ENCODE data around the gene FEN1. TPM values are rescaled to one million over a fixed set of nuclear protein-coding genes. Genes with fewer than 3 reads are reported as not detected.
A peak's percentile ranks its signal among the peaks of the same experiment; 100 is the strongest.

FEN1 gene
- total and polyA plus RNA-seq, 9 donors = 3.7 to 8.6 (median 5.0) TPM

DNA sequence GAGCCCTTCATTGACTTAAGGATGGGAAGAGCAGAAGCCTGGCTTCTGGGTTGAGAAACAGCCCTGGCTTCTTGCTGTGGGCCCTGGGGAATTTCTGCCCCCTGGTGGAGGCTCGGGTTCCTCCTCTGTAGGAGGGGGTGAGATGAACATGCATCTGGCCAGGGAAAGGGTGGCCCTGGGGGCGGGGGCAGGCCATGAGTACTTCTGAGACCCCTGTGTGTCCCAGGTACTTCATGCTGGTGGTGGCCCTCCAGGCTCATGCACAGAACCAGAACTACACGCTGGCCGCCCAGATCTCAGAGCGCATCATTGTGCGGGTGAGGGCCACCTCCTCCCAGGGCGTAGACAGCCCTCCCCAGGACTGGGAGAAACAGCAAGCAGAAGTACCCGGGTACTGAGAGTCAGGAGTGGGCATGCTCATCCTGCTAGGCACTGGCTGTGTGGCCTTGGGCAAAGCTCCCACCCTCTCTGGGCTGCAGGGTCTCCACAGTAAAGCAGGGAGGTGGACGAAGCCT lies 16.1 kb upstream of the FEN1 start:
- WGBS, 3 donors = 65 to 70% (median 66%) methylated on average over 8 to 9 of the region's 9 CpGs
- TF ChIP-seq, protein P1, sequence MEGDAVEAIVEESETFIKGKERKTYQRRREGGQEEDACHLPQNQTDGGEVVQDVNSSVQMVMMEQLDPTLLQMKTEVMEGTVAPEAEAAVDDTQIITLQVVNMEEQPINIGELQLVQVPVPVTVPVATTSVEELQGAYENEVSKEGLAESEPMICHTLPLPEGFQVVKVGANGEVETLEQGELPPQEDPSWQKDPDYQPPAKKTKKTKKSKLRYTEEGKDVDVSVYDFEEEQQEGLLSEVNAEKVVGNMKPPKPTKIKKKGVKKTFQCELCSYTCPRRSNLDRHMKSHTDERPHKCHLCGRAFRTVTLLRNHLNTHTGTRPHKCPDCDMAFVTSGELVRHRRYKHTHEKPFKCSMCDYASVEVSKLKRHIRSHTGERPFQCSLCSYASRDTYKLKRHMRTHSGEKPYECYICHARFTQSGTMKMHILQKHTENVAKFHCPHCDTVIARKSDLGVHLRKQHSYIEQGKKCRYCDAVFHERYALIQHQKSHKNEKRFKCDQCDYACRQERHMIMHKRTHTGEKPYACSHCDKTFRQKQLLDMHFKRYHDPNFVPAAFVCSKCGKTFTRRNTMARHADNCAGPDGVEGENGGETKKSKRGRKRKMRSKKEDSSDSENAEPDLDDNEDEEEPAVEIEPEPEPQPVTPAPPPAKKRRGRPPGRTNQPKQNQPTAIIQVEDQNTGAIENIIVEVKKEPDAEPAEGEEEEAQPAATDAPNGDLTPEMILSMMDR (IDR thresholded peaks at IDR 0.05) = peak; percentile 57 to 65 (median 62)
- TF ChIP-seq POLR2A (IDR thresholded peaks at IDR 0.05) = no peak
- Histone ChIP-seq H3K36me3 (no peaks in the 10 kb centered on the region), H3K27me3 (no peaks in the 10 kb centered on the region), H3K4me3 (no peak overlapping the region), H3K9me3 (no peaks in the 10 kb centered on the region), H3K27ac (peak overlapping the region; percentile 9 to 64), H3K4me1 (ENCODE audit: insufficient read depth) (peaks cover 7% of the 10 kb centered on the region)
- intact Hi-C loops (cut with DNase I) = loop anchor here in 1 of 4 donors (2.0 kb wide), 1 partner anchor 28 kb away; no protein-coding TSS in a partner anchor
- peak; percentile 71 to 85 (median 76) for DNase-seq

DNA sequence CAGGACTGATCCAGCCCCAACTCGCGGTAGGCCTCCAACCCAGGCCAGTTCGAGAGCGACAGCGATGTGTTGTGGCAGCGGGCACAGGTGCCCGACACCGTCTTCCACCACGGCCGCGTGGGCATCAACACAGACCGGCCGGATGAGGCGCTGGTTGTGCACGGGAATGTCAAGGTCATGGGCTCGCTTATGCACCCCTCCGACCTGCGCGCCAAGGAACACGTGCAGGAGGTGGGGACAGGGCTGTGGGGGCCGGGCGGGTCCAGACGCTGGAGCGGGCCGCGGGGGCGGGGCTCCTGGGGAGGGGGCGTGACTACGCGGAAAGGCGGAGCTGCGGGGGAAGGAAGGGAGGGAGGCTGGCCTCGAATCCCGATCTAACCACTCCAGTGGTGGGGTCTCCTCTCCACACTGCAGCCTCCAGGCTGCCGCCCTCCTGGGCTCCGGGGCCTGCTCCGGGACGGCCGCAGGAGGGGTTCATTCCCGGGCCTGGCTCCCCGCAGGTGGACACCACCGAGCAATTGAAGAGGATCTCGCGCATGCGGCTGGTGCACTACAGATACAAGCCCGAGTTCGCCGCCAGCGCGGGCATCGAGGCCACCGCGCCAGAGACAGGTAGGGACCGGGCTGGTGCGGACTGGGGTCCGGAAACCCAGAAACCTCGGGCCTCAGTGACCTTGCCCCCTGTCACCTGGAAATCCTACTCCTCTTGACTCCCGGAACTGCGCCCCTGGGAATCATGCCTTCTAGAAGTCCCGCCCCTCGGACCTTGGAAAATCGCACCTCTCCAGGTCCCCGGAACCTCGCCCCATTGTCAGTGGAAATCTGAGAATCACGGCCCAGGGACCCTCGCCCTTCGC lies 15.2 kb upstream of the FEN1 start:
- peak; percentile 87 to 95 (median 92) for DNase-seq
- WGBS, 3 donors = 29 to 39% (median 34%) methylated on average over 57 to 67 of the region's 67 CpGs
- no peak for TF ChIP-seq EP300 (IDR thresholded peaks at IDR 0.05)
- TF ChIP-seq POLR2A (IDR thresholded peaks at IDR 0.05) = no peak
- TF ChIP-seq, protein P1 (IDR thresholded peaks at IDR 0.05) = no peak
- Histone ChIP-seq H3K9me3 (no peaks in the 10 kb centered on the region), H3K4me1 (ENCODE audit: insufficient read depth) (peaks cover 7% of the 10 kb centered on the region), H3K4me3 (no peak overlapping the region), H3K27me3 (no peaks in the 10 kb centered on the region), H3K36me3 (no peaks in the 10 kb centered on the region), H3K27ac (peak overlapping the region; percentile 9 to 64)
- intact Hi-C loops (cut with DNase I) = loop anchor here in 1 of 4 donors (2.0 kb wide), 1 partner anchor 29 kb away; no protein-coding TSS in a partner anchor

DNA sequence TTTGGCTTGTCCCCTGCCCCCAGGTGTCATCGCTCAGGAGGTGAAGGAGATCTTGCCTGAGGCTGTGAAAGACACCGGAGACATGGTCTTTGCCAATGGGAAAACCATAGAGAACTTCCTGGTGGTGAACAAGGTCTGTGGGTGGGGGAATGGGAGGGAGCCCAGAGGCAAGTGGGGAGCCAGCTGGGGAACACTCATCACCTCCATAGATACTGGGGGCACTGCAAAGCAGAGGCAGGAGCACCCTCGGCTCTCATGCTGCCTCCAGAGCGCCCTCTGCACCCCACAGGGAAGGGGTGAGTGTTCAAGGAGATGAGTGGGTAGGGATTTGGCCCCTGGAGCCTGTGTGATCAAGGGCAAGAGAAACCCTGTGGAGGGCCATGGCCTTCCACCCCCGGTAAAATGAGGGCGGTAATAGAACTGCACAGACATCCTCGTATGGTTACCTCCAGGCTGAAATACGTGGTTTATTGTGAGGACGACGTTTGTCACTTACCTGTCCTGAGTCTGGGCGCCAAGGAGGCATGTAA lies 14.3 kb upstream of the FEN1 start:
- no peaks in the 10 kb centered on the region for H3K9me3 ChIP-seq
- intact Hi-C loops (cut with DNase I) = no loop called here
- H3K4me3 ChIP-seq = no peak overlapping the region
- H3K4me1 ChIP-seq (ENCODE audit: insufficient read depth) = peaks cover 7% of the 10 kb centered on the region
- no peaks in the 10 kb centered on the region for H3K36me3 ChIP-seq
- 86 to 92% (median 89%) methylated on average over 11 of the region's 11 CpGs for WGBS, 3 donors
- DNase-seq = no peak
- H3K27me3 ChIP-seq = no peaks in the 10 kb centered on the region
- H3K27ac ChIP-seq = no peak overlapping the region
- no peak for TF ChIP-seq EP300 (IDR thresholded peaks at IDR 0.05)
- TF ChIP-seq POLR2A (IDR thresholded peaks at IDR 0.05) = no peak
- TF ChIP-seq, protein P1 (IDR thresholded peaks at IDR 0.05) = no peak

DNA sequence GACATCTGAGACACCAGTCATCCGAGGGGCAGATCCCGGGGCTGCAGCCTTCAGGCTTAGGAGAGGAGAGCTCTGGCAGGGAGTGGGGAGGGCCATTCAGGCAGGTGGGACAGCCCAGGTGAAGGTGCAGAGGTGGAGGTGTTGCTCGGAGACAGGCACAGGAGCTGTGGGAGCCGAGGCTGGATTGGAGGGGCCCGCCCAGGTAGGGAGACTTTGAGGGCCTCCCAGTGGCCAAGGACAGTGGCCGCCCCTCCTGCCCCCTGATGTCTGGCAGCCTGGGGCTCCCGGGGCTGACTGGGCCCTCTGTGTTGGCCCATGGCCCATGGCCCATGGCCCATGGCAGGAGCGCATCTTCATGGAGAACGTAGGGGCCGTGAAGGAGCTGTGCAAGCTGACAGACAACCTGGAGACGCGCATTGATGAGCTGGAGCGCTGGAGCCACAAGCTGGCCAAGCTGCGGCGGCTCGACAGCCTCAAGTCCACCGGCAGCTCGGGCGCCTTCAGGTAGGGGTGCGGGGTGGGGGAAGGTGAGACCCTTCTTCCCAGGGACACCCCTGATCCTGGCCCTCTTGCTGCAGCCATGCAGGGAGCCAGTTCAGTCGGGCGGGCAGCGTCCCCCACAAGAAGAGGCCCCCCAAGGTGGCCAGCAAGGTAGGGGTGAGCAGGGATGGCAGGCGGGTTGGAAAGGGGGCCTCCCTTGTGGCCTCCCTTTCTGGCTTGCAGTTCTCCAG lies 13.6 kb upstream of the FEN1 start:
- Histone ChIP-seq H3K4me3 (no peak overlapping the region), H3K27ac (no peak overlapping the region), H3K36me3 (no peaks in the 10 kb centered on the region), H3K27me3 (no peaks in the 10 kb centered on the region), H3K9me3 (no peaks in the 10 kb centered on the region), H3K4me1 (ENCODE audit: insufficient read depth) (peaks cover 7% of the 10 kb centered on the region)
- TF ChIP-seq, protein P1 (IDR thresholded peaks at IDR 0.05) = no peak
- no peak for TF ChIP-seq EP300 (IDR thresholded peaks at IDR 0.05)
- intact Hi-C loops (cut with DNase I) = no loop called here
- DNase-seq = peak in 1 of 5 donors; percentile 14
- 85 to 88% (median 87%) methylated on average over 24 of the region's 24 CpGs for WGBS, 3 donors
